HUES48 (cell line): Measurements from ENCODE around the gene ITPKA.

Experiments used
- H3K27ac ChIP-seq: one replicate; pipeline ENCODE4 v1.7.0; 2013; ENCODE audit warnings: low read depth, low read length, inconsistent platforms
- H3K27me3 ChIP-seq: 2 replicates; pipeline ENCODE4 v1.6.1; 2013; ENCODE audit warnings: mild to moderate bottlenecking, low read length; ENCODE audit not compliant: control insufficient read depth, insufficient read depth
- H3K36me3 ChIP-seq: 2 replicates; pipeline ENCODE4 v1.6.1; 2013; ENCODE audit warnings: low read length; ENCODE audit not compliant: control insufficient read depth, insufficient read depth
- H3K4me1 ChIP-seq: 2 replicates; pipeline ENCODE4 v1.6.1; 2013; ENCODE audit warnings: mild to moderate bottlenecking, low read length; ENCODE audit not compliant: control insufficient read depth, insufficient read depth
- H3K4me3 ChIP-seq: 2 replicates; pipeline ENCODE4 v1.5.1; 2013; ENCODE audit warnings: mild to moderate bottlenecking, low read depth, low read length
- H3K9ac ChIP-seq: 2 replicates; pipeline ENCODE4 v1.6.1; 2013; ENCODE audit warnings: mild to moderate bottlenecking, low read depth, low read length, moderate library complexity
- H3K9me3 ChIP-seq: 2 replicates; pipeline ENCODE4 v1.6.1; 2013; ENCODE audit warnings: low read length; ENCODE audit not compliant: control insufficient read depth, insufficient read depth

ITPKA gene

GRCh38 chr15:41501931-41502794, 8.5 kb downstream of the ITPKA start:
- Histone ChIP-seq H3K4me1 (peaks cover 11% of the 10 kb centered on the region), H3K9me3 (no peaks in the 10 kb centered on the region), H3K9ac (no peak overlapping the region), H3K36me3 (no peaks in the 10 kb centered on the region), H3K4me3 (peak overlapping the region; percentile 51), H3K27ac (no peak overlapping the region), H3K27me3 (peaks cover 95% of the 10 kb centered on the region)

GRCh38 chr15:41502795-41503668, 9.4 kb downstream of the ITPKA start:
- Histone ChIP-seq H3K9ac (no peak overlapping the region), H3K27ac (no peak overlapping the region), H3K27me3 (peaks cover 95% of the 10 kb centered on the region), H3K4me3 (peak overlapping the region; percentile 51), H3K4me1 (peaks cover 11% of the 10 kb centered on the region), H3K9me3 (no peaks in the 10 kb centered on the region), H3K36me3 (no peaks in the 10 kb centered on the region)

- Histone ChIP-seq H3K4me3 (no peak overlapping the region), H3K9me3 (no peaks in the 10 kb centered on the region), H3K36me3 (no peaks in the 10 kb centered on the region), H3K27ac (no peak overlapping the region), H3K9ac (no peak overlapping the region), H3K4me1 (peaks cover 11% of the 10 kb centered on the region), H3K27me3 (peaks cover 93% of the 10 kb centered on the region)
Observed at GRCh38 chr15:41503669-41504010, 10.0 kb downstream of the ITPKA start.

DNA sequence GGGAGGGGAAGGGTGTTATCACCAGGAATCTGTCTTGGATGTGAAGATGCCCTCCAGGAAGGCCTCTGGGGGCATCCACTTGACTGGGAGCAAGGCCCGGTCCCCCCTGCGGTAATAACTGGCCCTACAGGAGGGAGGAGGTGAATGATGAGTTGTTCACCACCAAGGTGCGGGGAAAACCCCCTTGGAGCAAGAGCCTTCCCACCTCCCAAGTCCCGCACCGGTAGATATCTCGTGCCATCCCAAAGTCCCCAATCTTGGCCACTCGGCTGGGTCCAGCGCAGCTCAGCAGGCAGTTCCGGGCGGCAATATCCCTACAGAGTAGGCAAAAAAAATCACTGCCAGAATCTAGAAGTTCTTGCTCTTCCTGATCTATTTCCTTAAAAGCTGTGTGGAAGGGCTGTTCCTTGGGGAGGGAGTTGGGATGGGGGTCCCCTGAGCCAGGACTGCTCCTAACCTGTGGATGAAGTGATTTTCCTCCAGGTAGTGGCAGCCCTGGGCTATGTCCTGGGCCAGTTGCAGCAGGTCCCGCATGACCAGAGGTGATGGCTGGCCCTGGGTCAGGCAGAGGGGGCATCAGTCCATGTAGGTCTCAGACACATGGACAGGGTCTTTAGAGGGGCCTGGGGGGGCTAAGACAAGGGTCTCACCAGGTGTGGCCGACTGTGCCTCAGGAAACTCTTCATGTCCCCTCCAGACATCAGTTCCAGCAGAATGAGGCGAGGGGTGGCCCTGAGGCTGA, 11.2 kb downstream of the ITPKA start:
- H3K27ac ChIP-seq, result no peak overlapping the region

GRCh38 chr15:41505776-41506175, 12.1 kb downstream of the ITPKA start:
- H3K27ac ChIP-seq, result no peak overlapping the region
- no peaks in the 10 kb centered on the region for H3K9me3 ChIP-seq
- no peaks in the 10 kb centered on the region for H3K36me3 ChIP-seq
- no peak overlapping the region for H3K4me3 ChIP-seq
- H3K9ac ChIP-seq, result no peak overlapping the region
- H3K4me1 ChIP-seq, result peaks cover 11% of the 10 kb centered on the region
- peaks cover 93% of the 10 kb centered on the region for H3K27me3 ChIP-seq

More for the DNA sequence above, 11.2 kb downstream of the ITPKA start:
- no peaks in the 10 kb centered on the region for H3K9me3 ChIP-seq
- H3K4me3 ChIP-seq, result no peak overlapping the region
- peaks cover 93% of the 10 kb centered on the region for H3K27me3 ChIP-seq
- H3K36me3 ChIP-seq, result no peaks in the 10 kb centered on the region
- H3K9ac ChIP-seq, result no peak overlapping the region
- peaks cover 11% of the 10 kb centered on the region for H3K4me1 ChIP-seq

- no peak overlapping the region for H3K9ac ChIP-seq
- H3K4me3 ChIP-seq, result no peak overlapping the region
- no peaks in the 10 kb centered on the region for H3K36me3 ChIP-seq
- peaks cover 8% of the 10 kb centered on the region for H3K4me1 ChIP-seq
- no peak overlapping the region for H3K27ac ChIP-seq
- peaks cover 93% of the 10 kb centered on the region for H3K27me3 ChIP-seq
- H3K9me3 ChIP-seq, result no peaks in the 10 kb centered on the region
Observed at GRCh38 chr15:41506796-41507341, 13.2 kb downstream of the ITPKA start.

DNA sequence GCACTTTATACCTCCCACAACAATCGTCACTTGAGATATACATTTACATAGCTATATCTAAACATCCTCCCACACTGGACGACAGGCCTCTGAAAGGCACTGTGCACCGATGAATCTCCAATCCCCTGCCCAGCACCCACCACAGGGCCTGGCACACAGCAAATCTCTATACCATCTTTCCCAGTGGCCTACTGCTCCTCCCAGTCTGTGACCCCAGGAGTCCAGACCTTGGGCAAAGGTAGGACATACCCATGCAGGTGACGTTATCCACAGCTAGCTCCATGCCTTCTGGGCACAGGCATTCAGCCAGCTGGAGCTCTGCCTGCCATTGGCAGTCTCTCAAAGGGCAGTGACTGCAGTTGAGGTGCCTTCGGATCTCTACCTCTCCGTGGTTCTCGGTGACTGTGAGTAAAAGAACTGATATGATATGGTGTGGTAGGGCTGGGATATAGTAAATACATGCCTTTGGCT, 14.2 kb downstream of the ITPKA start:
- Histone ChIP-seq H3K4me1 (peaks cover 8% of the 10 kb centered on the region; the same call in 1 of the 2 replicates), H3K9me3 (no peaks in the 10 kb centered on the region), H3K27me3 (peaks cover 93% of the 10 kb centered on the region), H3K9ac (no peak overlapping the region), H3K36me3 (no peaks in the 10 kb centered on the region), H3K27ac (no peak overlapping the region), H3K4me3 (no peak overlapping the region)

- Histone ChIP-seq H3K4me3 (peak overlapping the region; percentile 60; the same call in 1 of the 2 replicates), H3K27me3 (peaks cover 81% of the 10 kb centered on the region), H3K36me3 (no peaks in the 10 kb centered on the region), H3K4me1 (peaks cover 7% of the 10 kb centered on the region; the same call in 1 of the 2 replicates), H3K9ac (no peak overlapping the region), H3K27ac (no peak overlapping the region), H3K9me3 (no peaks in the 10 kb centered on the region)
Observed at GRCh38 chr15:41510728-41511127, 17.1 kb downstream of the ITPKA start.

- Histone ChIP-seq H3K4me3 (peak overlapping the region; percentile 60; the same call in 1 of the 2 replicates), H3K27me3 (peaks cover 76% of the 10 kb centered on the region), H3K27ac (no peak overlapping the region)
Observed at GRCh38 chr15:41511331-41511898, 17.7 kb downstream of the ITPKA start.

GRCh38 chr15:41511899-41512369, 18.3 kb downstream of the ITPKA start:
- Histone ChIP-seq H3K36me3 (peaks cover 5% of the 10 kb centered on the region), H3K27me3 (peaks cover 73% of the 10 kb centered on the region), H3K9ac (no peak overlapping the region), H3K4me1 (peaks cover 7% of the 10 kb centered on the region; the same call in 1 of the 2 replicates), H3K27ac (no peak overlapping the region), H3K4me3 (peak overlapping the region; percentile 60; the same call in 1 of the 2 replicates), H3K9me3 (no peaks in the 10 kb centered on the region)

More at GRCh38 chr15:41511331-41511898, 17.7 kb downstream of the ITPKA start:
- H3K9ac ChIP-seq, result no peak overlapping the region
- no peaks in the 10 kb centered on the region for H3K9me3 ChIP-seq
- H3K4me1 ChIP-seq, result peaks cover 7% of the 10 kb centered on the region; the same call in 1 of the 2 replicates
- H3K36me3 ChIP-seq, result peaks cover 3% of the 10 kb centered on the region; the same call in 1 of the 2 replicates
